ENCODE data around the gene DNAJB13.
A peak's percentile ranks its signal among the peaks of the same experiment; 100 is the strongest.

DNAJB13 gene

GRCh38 chr11:73958521-73959141 is 7.8 kb downstream of the DNAJB13 start:
- Histone ChIP-seq H3K4me1 (ENCODE audit: control insufficient read depth, insufficient read depth, low read length) (no peaks in the 10 kb centered on the region), H3K36me3 (ENCODE audit: control insufficient read depth in 2 of 2, insufficient read depth in 1 of 2, low read length in 2 of 2) (no peaks in the 10 kb centered on the region), H3K9me3 (ENCODE audit: control insufficient read depth, insufficient read depth, low read depth, low read length) (no peaks in the 10 kb centered on the region), H3K4me3 (ENCODE audit: low read depth, low read length) (no peak overlapping the region), H3K27ac (ENCODE audit: extremely low read depth, low read depth, low read length) (no peak overlapping the region)
- ChIA-PET CTCF (interaction anchor here (0.6 kb wide), 2 partner anchors 133 to 249 kb away, joined by 3 to 4 read pairs; no protein-coding TSS in a partner anchor), POLR2A (interaction anchor here (0.6 kb wide), 1 partner anchor 293 kb away, joined by 5 read pairs; no protein-coding TSS in a partner anchor)
- TF ChIP-seq ZNF280D (tag by site-specific recombination; IDR thresholded peaks at IDR 0.05) (no peak), ZBTB17 (tag by site-specific recombination; IDR thresholded peaks at IDR 0.05) (0 out of 2 replicates have a peak, but pooled peaks have one; percentile 16)

- H3K9me3 ChIP-seq (ENCODE audit: control insufficient read depth, insufficient read depth, low read depth, low read length) = no peaks in the 10 kb centered on the region
- TF ChIP-seq, protein P1, sequence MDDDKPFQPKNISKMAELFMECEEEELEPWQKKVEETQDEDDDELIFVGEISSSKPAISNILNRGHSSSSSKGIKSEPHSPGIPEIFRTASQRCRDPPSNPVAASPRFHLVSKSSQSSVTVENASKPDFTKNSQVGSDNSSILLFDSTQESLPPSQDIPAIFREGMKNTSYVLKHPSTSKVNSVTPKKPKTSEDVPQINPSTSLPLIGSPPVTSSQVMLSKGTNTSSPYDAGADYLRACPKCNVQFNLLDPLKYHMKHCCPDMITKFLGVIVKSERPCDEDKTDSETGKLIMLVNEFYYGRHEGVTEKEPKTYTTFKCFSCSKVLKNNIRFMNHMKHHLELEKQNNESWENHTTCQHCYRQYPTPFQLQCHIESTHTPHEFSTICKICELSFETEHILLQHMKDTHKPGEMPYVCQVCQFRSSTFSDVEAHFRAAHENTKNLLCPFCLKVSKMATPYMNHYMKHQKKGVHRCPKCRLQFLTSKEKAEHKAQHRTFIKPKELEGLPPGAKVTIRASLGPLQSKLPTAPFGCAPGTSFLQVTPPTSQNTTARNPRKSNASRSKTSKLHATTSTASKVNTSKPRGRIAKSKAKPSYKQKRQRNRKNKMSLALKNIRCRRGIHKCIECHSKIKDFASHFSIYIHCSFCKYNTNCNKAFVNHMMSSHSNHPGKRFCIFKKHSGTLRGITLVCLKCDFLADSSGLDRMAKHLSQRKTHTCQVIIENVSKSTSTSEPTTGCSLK (tag by site-specific recombination; IDR thresholded peaks at IDR 0.05) = no peak
- no peak for TF ChIP-seq ZNF214 (tag by site-specific recombination; IDR thresholded peaks at IDR 0.05; ENCODE audit: borderline replicate concordance)
- TF ChIP-seq ZNF639 (tag by site-specific recombination; IDR thresholded peaks at IDR 0.05) = no peak
- no peak for TF ChIP-seq ZNF561 (tag by site-specific recombination; IDR thresholded peaks at IDR 0.05; ENCODE audit: borderline replicate concordance)
- no peak for TF ChIP-seq SP2 (tag by site-specific recombination; IDR thresholded peaks at IDR 0.05)
- TF ChIP-seq ZNF610 (tag by site-specific recombination; IDR thresholded peaks at IDR 0.05; ENCODE audit: borderline replicate concordance) = no peak
- TF ChIP-seq ZNF133 (tag by site-specific recombination; IDR thresholded peaks at IDR 0.05) = no peak
- TF ChIP-seq ZNF530 (tag by site-specific recombination; IDR thresholded peaks at IDR 0.05; ENCODE audit: low read depth) = no peak
- CTCF ChIA-PET = no interaction called here
- POLR2A ChIA-PET = interaction anchor here (0.5 kb wide), 1 partner anchor 1732 kb away, joined by 3 read pairs; no protein-coding TSS in a partner anchor
- H3K4me1 ChIP-seq (ENCODE audit: control insufficient read depth, insufficient read depth, low read length) = no peaks in the 10 kb centered on the region
- H3K4me3 ChIP-seq (ENCODE audit: low read depth, low read length) = no peak overlapping the region
- H3K27ac ChIP-seq (ENCODE audit: extremely low read depth, low read depth, low read length) = no peak overlapping the region
- no peaks in the 10 kb centered on the region for H3K36me3 ChIP-seq (ENCODE audit: control insufficient read depth in 2 of 2, insufficient read depth in 1 of 2, low read length in 2 of 2)
Observed at GRCh38 chr11:73961321-73961720, 10.5 kb downstream of the DNAJB13 start.

- ChIA-PET POLR2A (no interaction called here), CTCF (interaction anchor here (0.7 to 2.2 kb wide), 3 partner anchors 18 to 446 kb away, joined by 3 to 9 read pairs (median 5); no protein-coding TSS in a partner anchor)
- Histone ChIP-seq H3K9me3 (ENCODE audit: control insufficient read depth, insufficient read depth, low read depth, low read length) (no peaks in the 10 kb centered on the region), H3K27ac (ENCODE audit: extremely low read depth, low read depth, low read length) (no peak overlapping the region), H3K4me1 (ENCODE audit: control insufficient read depth, insufficient read depth, low read length) (no peaks in the 10 kb centered on the region), H3K4me3 (ENCODE audit: low read depth, low read length) (no peak overlapping the region), H3K36me3 (ENCODE audit: control insufficient read depth in 2 of 2, insufficient read depth in 1 of 2, low read length in 2 of 2) (no peaks in the 10 kb centered on the region)
- peak; percentile 68 for TF ChIP-seq EGR2 (tag by site-specific recombination; IDR thresholded peaks at IDR 0.05; ENCODE audit: low read depth)
- no peak for TF ChIP-seq ZNF571 (tag by site-specific recombination; IDR thresholded peaks at IDR 0.05)
- TF ChIP-seq ZFHX2 (tag by site-specific recombination; conservative IDR thresholded peaks at IDR 0.05) = peak; percentile 72
- TF ChIP-seq ZNF658 (tag by site-specific recombination; IDR thresholded peaks at IDR 0.05) = no peak
- TF ChIP-seq YY1 (tag by site-specific recombination; IDR thresholded peaks at IDR 0.05) = no peak
- TF ChIP-seq SCRT2 (tag by site-specific recombination; IDR thresholded peaks at IDR 0.05) = no peak
Observed at GRCh38 chr11:73962101-73962705, 11.4 kb downstream of the DNAJB13 start.

All from HEK293 (cell line).